ENCODE results near the gene ANKRD39.

ANKRD39 gene

DNA sequence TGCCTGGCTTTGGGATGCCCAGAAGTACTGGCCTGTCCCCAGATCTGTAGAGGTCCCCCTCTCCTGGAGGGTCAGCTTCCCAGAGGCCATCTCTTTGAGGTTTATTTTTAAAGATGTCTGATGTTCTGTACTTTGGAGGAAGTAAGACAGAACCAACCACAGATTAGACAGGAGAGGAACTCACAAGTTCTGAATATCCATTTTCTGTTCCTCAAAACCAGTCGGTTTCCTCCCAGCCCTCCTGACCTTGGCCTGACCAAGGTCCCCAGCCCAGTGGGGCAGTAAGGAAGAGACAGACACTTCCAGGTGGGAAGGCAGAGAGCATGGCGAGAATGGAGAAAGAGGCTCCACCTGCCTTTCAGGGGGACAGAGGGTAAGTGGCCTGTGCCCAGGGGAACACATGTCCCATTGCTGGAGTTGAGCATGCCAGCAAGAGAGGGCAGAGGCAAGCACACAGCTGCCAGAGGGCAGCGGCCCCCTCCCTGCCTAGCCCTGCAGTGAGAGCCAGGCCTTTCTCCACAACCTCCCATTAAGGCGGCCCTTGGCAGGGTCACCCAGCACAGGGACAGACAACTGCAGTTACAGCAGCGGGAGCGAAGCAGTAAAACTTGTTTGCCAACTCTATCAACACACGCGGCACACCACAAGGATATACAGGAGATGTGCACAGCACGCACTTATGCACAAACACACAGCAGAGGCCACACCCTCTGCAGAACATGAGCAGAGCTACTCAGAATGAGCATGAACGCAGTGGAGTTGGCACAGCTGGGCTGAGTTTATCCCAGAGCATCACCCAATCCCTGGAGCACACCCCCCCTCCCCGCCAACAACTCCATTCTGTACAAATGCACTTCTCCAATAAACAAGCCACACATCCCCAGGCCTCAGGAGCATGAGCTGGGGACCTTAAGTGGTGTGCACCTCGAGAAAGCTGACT is 30.5 kb upstream of the ANKRD39 start:
- peak in 34 of 51 donors; percentile 34 to 78 (median 60) for DNase-seq

DNA sequence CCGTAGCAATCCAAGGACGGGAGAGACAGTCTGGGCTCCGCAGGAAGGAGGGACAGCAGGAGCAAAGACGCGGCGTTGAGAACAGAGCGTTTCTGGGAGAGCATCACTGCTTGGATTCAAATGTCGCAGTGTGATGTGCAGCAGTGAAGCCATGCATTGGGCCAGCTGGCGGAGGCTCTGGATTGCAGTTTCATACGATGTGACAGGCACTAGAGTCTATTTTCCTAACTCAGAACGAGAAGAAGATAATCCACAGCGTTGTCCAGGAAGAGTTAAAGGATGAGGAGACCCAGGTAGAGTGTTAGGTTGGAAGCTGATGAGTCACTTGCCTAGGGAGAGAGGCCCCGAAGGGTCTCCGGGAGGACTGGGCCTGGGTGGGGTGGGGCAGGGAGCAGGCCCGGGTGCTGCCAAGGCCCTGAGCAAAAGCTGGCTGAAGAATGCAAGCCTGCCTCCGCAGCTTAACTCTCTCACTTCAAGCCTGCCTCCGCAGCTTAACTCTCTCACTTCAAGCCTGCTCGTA is 29.7 kb upstream of the ANKRD39 start:
- DNase-seq = peak in 14 of 51 donors; percentile 22 to 66 (median 40)

DNA sequence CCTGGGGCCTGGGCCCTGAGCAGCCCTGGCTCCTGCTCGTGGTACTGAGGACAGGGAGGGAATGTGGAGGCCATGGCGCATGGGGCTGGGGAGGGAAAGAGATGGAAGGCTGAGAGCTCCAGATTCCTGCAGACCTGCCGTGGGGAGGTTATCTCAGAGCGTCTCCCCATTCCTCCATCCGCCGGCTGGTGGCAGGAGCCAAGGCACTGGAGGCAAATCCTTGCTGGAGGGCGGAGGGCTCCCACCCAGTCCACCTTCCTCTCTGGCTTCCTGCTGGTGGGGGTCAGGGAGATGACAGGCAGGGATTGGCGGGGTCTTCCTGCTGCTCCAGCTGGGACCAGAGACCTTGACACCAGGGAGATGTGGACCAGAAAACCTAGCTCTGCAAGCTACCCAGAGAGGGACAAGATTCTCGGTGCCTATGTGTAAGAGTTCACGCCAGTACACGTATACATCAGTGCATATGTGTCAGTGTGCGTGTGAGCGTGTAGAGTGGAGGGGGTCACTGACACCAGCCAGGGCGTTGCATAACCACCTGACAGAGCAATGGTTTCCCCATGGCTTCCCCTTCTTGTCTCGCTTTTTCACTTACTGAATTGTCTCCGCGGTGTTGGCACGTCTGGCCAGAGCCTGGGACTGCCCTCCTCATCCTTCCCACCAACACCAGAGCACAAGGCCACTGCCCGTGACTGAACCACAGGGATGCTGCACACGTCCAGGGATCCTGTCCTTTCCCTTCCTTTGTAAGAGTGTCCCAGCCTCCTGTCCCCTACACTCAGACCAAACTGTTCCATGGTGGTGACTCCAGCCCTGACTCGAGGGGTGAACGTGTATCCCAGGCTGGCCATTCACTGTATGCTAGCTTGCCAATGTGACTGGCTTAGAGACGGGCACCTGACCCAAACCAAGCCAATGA is 27.9 kb upstream of the ANKRD39 start:
- DNase-seq = no peak

DNA sequence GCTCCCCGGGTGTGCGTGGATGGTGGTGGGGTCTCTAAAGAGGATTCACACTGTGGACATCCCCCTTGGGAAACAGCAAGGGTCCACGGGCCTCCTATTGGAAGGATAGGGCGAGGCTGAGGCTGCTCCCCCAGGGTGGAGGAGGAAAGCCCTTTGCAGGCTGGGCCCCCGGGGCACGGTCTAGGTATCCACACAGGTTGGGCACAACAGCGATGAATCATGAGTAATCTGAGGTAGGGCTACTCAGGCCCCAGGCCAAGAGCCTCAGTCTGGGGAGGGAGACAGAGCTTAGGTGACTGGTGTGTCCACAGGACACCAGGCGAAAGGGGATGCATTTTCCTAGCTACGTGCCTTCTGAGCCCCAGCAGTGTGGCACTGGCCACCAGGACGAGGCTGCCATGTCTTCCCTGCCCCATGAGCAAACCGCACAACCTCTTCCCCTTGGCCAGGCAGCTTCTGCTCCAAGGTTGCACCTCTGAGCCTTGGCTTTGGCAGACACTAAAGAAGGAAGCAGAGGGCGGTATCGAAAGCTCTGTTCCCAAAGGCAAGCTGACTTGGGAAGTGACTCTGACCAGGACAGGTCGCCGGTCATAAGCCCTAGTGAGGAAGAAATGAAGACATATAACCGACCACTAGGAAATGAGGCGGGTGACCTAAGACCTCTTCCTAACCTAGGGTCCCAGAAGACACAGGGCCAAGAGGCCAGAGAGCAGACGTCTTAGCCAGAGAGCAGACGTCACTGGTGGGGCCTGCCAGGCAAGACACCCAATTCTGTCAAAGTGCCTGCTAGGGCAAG is 26.7 kb upstream of the ANKRD39 start:
- no peak for DNase-seq

DNA sequence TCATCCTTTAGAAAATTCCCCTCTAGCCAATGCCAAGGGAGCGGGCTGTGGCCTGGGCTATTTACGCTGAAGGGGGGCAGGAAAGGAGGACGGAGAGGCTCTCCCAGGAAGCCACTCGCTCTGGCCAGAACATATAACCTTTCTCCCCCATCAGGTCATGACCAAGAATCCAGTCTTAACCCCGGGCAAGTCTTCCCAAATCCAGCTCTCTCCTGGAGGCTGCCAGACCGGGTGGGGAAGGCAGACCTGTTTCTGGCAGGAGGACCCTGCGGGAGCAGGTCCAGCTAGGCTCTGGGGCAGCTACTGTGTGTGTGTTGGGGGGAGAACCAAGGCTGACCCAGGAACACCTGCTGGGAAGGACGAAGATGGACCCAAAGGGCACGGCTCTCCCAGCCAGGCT is 25.5 kb upstream of the ANKRD39 start:
- DNase-seq = no peak

DNA sequence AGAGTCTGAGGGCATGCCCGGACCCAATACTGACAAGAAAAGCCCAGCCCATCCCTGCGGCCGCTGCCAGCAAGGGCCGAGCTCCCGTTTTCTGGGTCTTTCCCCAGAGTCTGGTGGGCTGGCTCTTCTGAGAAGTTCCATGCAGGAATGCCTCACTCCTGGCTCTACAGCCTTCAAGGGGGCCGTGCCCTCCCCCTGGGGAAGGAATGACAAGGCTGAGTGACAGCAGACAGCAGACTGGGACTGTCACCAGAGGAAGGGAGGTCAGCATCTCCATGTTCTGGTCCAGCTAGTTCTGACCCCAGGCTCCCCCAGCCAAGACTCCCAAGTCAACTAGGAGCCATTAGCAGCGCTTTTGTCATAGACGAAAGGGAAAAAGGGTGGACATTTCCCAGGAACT is 25.1 kb upstream of the ANKRD39 start:
- no peak for DNase-seq

DNA sequence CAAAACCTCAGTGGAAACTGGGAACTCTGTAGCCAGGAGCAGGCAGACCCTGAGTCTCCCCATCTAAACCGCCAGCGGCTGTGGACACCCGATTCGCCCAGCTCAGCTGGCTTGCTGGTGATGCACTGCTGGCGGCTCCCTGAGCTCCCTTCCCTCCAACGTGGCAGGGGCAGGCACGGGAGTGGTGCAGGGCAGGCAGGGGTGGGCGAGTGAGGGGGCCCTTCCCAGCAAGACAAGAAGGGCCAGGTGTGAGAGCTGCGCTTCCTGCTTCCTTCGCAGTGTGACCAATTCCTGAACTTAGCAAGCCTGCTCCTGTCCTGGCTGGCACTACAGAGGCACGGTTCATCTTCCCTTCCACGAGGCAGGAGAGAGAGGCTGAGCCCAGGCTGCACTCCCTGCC is 24.4 kb upstream of the ANKRD39 start:
- DNase-seq = no peak

DNA sequence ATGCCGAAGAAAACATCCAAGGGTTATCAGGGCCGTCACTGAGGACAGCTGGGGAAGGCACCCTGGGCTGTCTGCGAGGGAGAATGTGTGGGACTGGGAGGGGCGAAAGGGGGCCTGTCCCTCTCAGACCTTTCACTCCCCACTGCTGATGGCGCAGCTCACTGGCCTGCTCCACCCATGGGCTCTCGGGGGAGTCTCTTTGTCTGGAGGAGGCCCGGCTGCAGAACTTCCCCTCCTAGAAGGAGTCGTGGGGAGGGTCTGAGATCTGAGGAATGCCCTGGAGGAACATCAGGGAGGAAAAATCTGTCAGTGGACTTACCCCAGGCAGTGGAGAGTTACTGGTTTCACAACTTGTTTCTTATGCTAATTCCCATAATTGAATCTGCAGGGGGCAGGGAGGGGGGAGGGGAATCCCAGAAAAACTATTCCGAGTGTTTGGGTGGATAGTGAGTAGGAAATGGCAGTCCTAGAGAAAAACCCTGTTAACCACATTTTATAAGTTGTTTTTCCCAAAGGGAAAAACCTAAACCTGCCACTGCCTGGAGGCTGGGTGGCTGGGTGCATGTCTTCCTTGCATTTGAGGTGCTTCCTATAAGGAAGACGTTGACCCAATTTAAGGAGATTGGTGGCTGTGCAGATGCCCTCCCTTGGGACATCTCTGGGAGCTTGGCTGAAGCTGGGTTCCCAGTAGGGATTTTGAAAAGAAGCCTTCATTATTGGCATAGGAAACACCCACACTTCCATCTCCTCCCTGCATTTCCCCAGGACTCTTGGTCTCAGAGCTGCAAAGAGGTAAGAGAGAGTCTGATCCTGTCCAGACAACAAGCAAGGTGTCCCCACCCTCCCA is 23.8 kb upstream of the ANKRD39 start:
- no peak for DNase-seq

DNA sequence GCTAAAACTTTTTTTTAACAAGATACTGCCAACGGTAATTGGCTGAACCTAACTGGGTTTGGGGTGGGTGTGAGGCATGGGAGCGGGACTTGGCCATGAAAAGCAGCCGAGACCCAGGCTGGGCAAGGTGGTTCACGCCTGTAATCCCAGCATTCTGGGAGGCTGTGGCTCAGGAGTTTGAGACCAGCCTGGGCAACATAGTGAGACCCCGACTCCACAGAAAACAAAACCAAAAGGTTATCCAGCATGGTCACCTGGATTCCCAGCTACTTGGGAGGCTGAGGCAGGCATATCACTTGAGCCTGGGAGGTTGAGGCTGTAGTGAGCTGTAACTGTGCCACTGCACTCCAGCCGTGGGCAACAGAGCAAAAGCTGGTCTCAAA is 23.1 kb upstream of the ANKRD39 start:
- DNase-seq = no peak

DNA sequence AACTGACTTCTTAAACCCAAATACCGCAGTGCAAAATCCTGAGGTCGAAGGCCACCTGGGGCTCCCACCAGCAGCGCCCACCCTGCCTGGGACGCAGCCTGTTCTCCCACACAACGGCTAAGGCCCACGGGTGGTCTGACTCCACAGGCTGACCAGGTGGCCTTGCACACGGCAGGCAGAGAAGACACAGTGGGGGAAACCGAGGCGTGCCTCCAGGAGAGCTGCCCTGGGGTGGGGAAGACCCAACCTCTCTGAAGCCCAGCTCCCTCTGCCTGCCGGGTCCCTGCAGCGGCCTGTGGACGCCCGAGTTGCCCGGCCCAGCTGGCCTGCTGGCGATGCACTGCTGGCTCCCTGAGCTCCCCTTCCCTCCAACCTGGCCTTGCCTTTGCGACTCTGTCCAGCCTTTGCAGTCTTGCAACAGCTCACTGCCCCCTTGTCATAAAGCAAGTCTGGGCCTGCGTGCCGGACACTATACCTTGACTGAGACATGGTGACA is 21.8 kb upstream of the ANKRD39 start:
- no peak for DNase-seq

DNA sequence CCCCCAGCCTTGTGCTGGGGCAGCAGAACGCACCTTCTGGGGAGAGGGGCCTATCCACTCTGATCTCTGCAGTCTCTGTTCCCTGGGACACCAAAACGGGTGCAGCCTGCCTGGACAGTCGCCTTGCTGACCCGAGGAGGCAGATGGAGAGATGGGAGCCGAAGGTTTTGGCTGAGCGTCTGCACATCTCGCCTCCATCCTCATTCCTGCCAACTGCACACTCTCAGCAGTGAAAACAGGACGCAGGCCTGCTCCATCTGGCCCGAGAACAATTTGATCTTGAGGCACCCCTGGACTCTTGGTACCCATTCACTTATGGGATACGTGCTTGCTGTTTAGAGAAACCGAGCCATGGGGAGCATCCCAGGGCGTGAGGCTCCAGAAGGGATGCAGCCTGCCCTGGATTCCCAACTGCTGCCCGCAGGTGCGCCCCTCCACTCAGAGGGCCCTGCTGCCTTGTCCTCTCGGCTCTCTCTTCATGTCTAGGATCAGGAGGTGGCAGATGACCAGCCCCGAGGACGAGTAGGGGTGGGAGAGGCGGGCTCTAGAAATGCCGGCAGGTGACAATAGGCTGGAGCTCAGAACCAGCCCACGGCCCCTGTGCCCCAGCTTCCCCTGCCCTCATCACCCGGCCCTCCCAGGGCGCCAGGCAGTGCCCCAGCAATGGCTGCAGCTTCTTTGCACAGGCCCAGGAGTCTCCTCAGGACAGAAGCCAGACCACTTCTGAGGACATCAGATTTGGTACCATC is 21.2 kb upstream of the ANKRD39 start:
- DNase-seq = no peak

DNA sequence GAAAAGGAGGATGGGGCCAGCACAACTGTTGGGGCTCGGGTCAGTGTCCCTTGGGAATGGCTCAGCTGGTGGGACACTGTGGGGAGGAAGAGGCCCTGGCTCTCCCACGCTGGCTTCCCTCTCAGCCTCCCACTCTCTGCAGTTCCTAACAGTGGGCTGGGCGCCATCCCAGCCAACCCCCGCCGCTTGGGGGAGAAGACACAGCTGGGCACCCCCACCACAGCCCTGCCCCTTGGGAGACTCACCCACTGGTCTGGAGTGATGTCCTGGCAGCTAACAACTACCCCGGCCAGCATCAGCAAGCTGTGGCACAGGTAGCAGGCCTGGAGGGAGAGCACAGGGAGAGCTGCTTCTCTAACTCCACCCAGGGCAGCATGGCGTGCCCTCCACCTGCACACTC is 20.4 kb upstream of the ANKRD39 start:
- DNase-seq = no peak

DNA sequence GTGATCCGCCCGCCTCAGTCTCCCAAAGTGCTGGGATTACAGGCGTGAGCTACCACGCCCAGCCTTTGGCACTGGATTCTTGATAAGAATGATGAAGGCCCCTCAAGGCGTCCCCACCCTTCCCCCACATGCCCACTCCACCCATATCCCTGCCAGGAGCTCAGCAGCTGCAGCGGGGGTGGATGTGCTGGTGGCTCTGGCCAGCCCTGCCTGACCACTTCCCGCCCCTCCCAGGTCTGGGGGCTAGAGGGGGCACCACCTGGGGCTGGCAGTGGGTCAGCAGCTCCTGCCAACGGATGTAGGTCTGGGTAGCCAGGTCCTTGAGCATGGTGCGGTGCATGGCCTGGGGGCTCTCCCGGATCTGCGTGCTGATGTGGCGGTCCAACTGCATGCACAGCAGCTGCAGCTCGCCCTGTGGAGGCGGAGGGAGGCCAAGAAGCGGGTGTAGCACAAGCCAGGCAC is 19.8 kb upstream of the ANKRD39 start:
- no peak for DNase-seq

DNA sequence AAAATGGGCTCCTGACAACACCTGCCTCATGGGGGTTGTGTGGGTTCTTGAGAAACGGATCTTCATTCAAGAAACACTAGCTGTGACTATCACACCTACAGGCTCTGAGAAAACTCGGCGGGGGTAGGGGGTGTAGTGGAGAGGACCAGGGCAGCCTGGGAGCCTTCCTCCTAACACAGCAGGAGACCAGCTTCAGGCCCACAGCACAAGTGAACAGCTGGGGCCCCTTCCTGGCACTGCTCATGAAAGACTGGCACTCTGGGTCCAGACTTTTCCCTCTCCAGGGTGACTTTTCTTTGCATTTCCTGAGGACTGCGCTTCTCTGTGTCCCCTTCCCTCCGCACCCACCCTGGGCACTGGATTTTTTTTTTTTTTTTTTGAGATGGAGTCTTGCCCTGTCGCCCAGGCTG is 19.2 kb upstream of the ANKRD39 start:
- no peak for DNase-seq

DNA sequence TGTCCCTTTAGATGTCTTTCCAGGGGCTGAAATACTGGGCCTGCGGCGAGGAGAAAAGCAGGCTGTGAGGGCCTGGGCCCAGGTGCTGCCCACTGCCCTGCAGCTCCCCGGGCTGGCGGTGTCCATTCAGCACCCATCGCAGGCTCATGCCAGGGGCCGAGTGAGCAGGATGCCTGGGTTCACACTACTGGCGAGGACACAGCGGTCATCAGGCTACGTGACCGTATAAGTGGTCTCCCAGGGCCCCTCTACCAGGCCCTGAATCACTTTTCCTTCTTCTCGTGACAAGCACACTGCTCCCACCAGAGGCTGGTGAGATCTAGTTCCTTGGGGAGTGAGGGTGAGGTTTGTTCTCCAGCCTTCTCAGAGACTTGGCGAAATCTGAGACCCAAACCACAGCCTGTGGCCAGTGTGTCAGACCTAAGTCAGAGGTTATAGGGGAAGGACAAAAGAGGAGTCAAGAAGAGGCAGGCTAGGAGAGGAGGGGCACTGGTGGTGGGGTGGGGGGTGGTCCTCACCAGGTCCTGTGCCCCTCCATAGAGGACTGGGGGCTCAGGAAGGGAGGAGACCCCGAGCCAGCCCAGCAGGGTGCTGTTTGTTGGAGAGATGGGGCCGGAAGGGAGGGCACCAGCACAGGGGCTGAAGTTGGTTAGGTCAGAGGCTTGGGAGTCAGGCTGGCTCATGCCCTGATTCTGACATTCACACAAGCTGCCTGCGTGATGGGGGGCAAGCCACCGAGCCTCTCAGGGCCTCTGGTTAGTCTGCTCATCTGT is 18.6 kb upstream of the ANKRD39 start:
- no peak for DNase-seq

DNA sequence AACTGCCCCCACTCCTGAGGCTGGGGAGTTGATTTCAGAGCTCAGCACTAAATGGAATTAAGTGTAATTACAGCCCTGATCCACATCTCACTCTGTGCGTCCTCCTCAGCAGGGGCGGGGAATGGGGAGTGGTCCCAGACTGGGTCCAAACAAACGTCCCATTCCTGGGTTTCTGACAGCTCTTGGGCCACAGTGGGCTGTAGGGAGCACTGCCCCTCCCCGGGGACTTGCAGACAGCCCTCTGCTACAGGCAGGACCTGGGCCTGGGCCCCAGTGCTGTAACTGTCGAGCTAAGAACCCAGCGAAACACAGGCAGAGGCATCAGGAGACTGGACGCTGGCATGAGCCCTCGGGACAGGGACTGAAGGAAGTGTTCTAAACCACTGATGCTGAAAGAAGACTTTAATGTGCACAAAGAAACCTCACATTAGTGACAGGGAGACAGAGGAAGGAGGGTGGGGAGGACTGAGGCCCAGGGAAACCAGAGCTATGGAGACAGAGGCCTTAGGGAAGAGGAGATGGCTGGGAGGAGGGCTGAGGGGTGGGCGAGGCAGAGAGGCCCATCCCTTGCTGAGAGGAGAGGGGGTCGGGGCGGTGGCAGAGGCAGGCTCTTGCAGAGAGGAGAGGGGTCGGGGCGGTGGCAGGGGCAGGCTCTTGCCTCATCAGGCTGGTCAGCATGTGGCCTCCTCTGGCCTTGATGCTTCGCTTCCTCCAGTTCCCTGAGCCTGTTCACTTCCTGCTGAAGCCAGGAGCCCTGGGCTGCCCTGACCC is 17.9 kb upstream of the ANKRD39 start:
- DNase-seq = peak in 4 of 51 donors; percentile 14 to 44 (median 32)

DNA sequence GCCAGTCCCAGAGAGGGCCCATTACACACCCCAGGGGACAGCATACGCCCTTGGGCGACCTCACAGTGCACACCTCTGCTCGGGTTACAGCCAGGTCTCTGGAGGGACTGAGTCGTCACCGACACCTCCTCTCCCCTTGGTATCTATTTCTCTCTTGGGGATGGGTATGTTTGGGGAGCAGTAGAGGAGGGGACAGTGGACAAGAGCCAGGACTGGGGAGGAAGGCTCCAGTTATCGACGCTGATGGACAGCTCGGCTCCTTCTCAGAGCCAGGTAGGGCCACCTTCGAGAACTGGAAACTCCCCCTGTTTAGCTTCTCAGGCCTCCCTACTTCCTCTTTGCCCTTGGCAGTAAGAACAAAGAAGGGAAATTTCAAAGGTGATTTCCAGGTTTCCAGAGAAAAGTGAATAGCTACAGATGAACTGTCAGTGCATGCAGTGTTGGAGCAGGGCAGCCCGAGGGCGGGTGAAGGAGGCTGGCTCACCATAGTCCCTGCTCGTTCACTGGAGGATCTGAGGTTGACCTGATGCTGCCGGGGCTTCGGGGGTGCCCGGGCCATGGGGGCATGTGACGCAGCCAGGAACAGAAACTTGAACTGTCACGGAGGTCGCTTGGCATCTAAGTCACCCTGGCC is 16.5 kb upstream of the ANKRD39 start:
- peak in 4 of 51 donors; percentile 19 to 36 (median 30) for DNase-seq

Measured in hypothalamus (tissue), 51 donors.